Stimulated activated CD4-positive, alpha-beta T cell treated with anti-CD3 and anti-CD28 coated beads, TNF-alpha, amount 100 ng/mL, for 4 hours (primary cell): ENCODE measurements around the gene PFKP.

ENCODE experiments used
- DNase-seq, 3 experiments: peaks; one replicate each; pipeline ENCODE4 v3.0.0-alpha.2; 2020; ENCODE audit warnings: low read depth in 3 of 3

PFKP gene

GRCh38 chr10:3136336-3136735, 69.0 kb downstream of the PFKP start:
- no peak for DNase-seq

DNA sequence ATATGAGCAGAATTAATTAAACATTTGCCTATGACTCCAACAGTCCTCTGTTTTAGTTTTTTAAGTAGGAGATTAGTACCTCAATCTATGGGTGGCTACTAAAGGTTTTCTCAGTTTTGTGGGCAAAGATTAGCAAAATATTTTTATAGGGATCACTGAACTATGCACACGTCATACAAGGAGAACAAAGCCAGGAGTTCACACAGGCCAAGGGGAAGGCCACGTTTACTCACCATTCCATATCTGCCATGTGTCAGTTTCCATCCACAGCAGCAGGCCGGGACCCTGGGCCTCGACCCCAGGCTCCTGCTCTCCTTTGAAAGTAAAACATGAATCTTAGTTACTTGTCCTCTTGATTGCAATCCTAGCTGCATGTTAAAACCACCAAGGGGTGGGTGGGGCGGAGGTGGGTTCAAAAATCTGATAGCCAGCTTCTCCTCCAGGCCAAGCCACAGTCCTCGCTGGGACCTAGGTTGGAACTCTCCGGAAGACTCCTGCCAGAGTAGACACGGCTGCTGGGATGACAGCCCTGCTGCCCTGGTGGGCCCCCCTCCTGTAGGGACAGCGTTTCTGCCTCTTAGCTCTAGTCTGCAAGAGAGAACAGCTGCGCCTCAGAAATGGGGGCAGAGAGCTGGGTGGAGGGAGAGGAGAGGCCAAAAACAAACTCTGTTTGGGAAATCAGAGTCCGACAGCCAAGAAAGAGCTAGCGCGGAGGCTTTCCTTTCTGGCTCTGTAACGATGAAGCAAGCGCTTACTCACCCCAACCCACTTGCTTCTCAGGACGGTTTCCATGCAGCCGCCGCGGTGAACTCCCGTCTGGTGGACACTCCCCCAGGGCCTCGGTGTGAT, 69.6 kb downstream of the PFKP start:
- DNase-seq, result no peak

- DNase-seq, result no peak
These were observed 70.8 kb downstream of the PFKP start for GRCh38 chr10:3137958-3138726.

GRCh38 chr10:3139216-3139910, 72.0 kb downstream of the PFKP start:
- DNase-seq, result no peak

- no peak for DNase-seq
These were observed 72.9 kb downstream of the PFKP start for GRCh38 chr10:3140280-3140679.

DNA sequence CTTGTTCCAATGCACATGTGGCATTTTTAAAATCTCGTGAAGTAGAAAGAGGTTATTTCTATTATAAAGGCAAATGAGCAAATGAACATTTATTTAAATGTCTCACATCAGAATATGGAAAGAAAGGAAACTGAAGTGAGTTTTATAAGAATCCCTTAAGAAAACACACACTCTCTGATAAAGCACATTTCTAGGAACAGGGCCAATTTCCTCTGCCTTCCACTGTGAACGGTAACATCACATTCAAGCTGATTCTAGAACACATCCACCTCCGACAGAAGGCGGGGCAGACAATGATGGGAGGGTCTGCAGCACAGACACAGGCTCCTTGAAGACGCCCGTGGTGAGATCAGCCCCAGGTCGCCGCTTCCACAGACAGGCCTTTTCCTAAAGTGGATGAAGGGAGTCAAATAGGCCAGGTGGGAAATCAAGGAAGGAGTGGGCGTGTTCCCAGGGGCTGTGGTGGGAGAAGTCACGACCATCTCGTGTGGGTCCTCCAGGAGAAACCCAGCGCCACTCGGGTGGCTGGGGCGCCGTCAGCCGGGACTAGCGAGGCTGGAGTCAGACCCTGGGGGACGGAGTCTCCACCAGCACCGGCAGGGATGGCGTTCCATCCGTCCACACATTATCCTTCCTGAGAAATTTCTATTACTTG, 74.1 kb downstream of the PFKP start:
- no peak for DNase-seq

- DNase-seq, result no peak
These were observed 75.0 kb downstream of the PFKP start for GRCh38 chr10:3142146-3142875.

GRCh38 chr10:3143366-3143765, 76.0 kb downstream of the PFKP start:
- no peak for DNase-seq

- no peak for DNase-seq
These were observed 76.6 kb downstream of the PFKP start for GRCh38 chr10:3143791-3144434.

GRCh38 chr10:3145366-3145765, 78.0 kb downstream of the PFKP start:
- DNase-seq, result no peak

- DNase-seq, result no peak
These were observed 78.9 kb downstream of the PFKP start for GRCh38 chr10:3146289-3146688.

DNA sequence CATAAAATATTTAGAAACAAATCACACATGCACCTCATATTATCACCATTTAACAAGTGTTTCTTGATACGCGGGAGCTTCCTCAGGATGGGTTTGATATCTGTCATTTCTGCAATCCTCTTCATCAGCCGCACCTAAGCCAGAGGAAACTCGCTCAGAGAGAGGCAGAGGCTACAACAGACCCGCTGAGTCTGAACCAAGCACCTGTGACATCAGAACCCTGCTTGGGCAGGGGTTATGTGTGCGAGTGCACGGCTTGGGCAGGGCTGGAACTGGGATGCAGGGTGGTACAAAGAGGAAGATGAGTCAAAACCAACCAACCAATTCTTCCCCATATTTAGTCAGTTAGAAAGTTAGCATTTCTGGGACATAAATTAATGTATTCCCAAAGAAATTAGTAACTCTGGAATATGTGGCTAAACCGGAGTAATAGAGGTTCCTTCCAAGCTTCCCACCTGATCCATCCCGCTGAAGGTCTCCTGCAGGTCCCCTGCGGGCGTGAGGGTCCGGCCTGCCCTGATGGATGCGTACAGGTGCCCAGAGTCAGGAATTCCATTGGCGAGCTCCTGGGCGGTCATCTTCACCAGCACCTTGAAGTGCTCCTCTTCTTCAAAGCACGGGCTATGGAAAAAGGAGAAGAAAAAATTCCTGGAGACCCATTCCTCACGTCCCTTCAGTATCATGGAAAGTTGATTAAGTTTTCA, 79.9 kb downstream of the PFKP start:
- no peak for DNase-seq

DNA sequence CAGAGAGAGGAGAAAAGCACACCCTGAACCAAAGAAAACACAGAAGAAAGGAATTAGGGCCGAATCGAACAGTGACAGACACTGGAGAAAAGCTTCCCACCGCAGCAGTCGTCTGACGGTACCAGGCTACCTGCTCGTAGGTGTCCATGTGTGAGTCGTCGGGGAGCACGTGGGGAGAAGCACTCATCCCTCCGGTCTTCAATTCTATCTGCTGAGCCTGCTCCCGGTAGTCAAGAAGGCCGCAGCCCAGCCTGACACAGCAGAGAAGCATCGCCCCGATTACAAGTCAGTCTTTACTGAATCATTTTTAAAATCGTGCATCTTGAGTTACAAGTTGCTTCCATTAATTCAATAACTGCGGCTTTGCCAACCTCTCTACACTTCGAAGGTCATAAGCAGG, 80.7 kb downstream of the PFKP start:
- no peak for DNase-seq

GRCh38 chr10:3148994-3149393, 81.6 kb downstream of the PFKP start:
- DNase-seq, result no peak

- no peak for DNase-seq
These were observed 82.6 kb downstream of the PFKP start for GRCh38 chr10:3149918-3150317.

- no peak for DNase-seq
These were observed 83.0 kb downstream of the PFKP start for GRCh38 chr10:3150366-3150765.

DNA sequence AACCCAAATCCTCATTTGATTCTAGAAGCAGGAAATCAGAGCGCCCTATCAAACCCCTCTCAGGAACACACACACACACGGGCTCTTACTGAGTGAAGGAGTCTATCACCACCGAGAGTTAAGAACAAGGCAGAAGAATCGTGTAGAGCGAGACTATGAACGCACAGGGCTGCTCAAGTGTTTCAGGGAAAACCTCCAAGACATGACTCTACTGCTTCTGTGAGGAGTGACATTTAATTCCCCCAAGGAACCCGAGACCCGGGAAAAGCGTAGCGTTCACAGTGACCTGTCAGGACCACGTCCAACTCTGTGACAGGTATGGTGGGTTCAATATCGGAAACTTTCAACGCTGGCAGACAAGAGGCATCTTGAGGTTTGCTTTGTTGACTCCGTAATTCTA, 83.6 kb downstream of the PFKP start:
- DNase-seq, result no peak

GRCh38 chr10:3151889-3152565, 84.7 kb downstream of the PFKP start:
- no peak for DNase-seq

GRCh38 chr10:3152566-3152935, 85.2 kb downstream of the PFKP start:
- DNase-seq, result no peak

- no peak for DNase-seq
These were observed 87.3 kb downstream of the PFKP start for GRCh38 chr10:3154666-3155065.
